Activated CD8-positive, alpha-beta T cell treated with anti-CD3 and anti-CD28 coated beads for 36 hours (primary cell): Measurements from ENCODE around the gene GSE1. TPM values are rescaled to one million over a fixed set of nuclear protein-coding genes. Genes with fewer than 3 reads are reported as not detected.

Experiments
- ATAC-seq: fragments of 200-7000 bp; cut with Tn5 transposase; one replicate; pipeline ENCODE4 v1.10.0; 2021; ENCODE audit warnings: mild to moderate bottlenecking, moderate library complexity
- CTCF ChIA-PET: fragments of 350-600 bp; sonication (Branson Sonifier 250); formaldehyde crosslinking; loops from one replicate; lab custom pipeline; 2021; ENCODE audit warnings: antibody characterized with exemption; lab: Charles Lee
- POLR2A ChIA-PET: fragments of 350-600 bp; sonication (Branson Sonifier 250); formaldehyde crosslinking; loops from one replicate; lab custom pipeline; 2021; ENCODE audit warnings: antibody characterized with exemption; lab: Charles Lee
- DNase-seq: peaks from one replicate; pipeline ENCODE4 v3.0.0-alpha.2; 2020
- H3K27ac Mint-ChIP-seq: one replicate; pipeline ENCODE4 v1.8.0; 2021; ENCODE audit warnings: mild to moderate bottlenecking, mixed read lengths
- H3K27me3 Mint-ChIP-seq: one replicate; pipeline ENCODE4 v1.8.0; 2021; ENCODE audit warnings: mixed read lengths
- H3K36me3 Mint-ChIP-seq: one replicate; pipeline ENCODE4 v1.8.0; 2021; ENCODE audit warnings: low read depth, mixed read lengths
- H3K4me1 Mint-ChIP-seq: one replicate; pipeline ENCODE4 v1.8.0; 2021; ENCODE audit warnings: low read depth, mixed read lengths
- H3K4me3 Mint-ChIP-seq: one replicate; pipeline ENCODE4 v1.8.0; 2021; ENCODE audit warnings: mild to moderate bottlenecking, moderate library complexity, mixed read lengths
- H3K9me3 Mint-ChIP-seq: one replicate; pipeline ENCODE4 v1.8.0; 2021; ENCODE audit warnings: mixed read lengths
- CTCF ChIP-seq: fragments of 200-600 bp; IDR thresholded peaks from one replicate; pipeline ENCODE4 v1.8.0; 2022; ENCODE audit warnings: antibody characterized with exemption, mild to moderate bottlenecking
- intact Hi-C: fragments of 100-400 bp; cut with micrococcal nuclease; formaldehyde crosslinking; loops from one replicate; pipeline ENCODE4 v1.10.0; 2022
- total RNA-seq, 2 experiments: library from RNA; stranded (reverse); gene quantifications; one replicate each; pipeline ENCODE4 v1.2.3, GENCODE V29; 2021

The GSE1 gene
- total RNA-seq, 2 experiments from 2014 or later, result 33.6 to 34.5 TPM

DNA sequence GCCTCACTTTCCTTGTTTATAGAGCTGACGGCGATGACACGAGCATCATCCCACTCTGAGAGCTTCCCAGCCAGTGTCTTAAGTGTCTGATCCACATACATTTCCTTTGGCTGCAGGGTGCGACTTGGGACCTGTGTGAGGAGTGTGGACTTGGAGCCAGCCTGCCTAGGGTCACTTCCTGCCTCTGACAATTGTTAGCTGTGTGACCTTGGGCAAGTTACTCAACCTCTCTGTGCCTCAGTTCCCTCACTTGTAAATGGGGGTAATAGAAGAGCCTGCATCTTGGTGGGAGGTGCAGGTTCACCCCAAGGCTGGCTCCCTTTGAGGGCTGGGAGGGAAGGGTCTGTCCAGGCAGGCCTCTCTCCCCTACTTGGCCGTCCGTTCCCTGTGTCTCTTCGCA is 27.4 kb upstream of the GSE1 start:
- ChIA-PET POLR2A (no interaction called here), CTCF (no interaction called here)
- intact Hi-C loops, result no loop called here
- no peak overlapping the region for H3K27ac Mint-ChIP-seq
- H3K4me1 Mint-ChIP-seq, result peaks cover 28% of the 10 kb centered on the region
- H3K27me3 Mint-ChIP-seq, result no peaks in the 10 kb centered on the region
- H3K9me3 Mint-ChIP-seq, result no peaks in the 10 kb centered on the region
- H3K4me3 Mint-ChIP-seq, result no peak overlapping the region
- DNase-seq (no peak), ATAC-seq (no peak)
- no peak for TF ChIP-seq CTCF
- no peaks in the 10 kb centered on the region for H3K36me3 Mint-ChIP-seq

GRCh38 chr16:85586380-85587104 is 26.6 kb upstream of the GSE1 start:
- Mint-ChIP-seq H3K4me3 (no peak overlapping the region), H3K27ac (no peak overlapping the region), H3K36me3 (no peaks in the 10 kb centered on the region), H3K27me3 (no peaks in the 10 kb centered on the region), H3K4me1 (peaks cover 29% of the 10 kb centered on the region), H3K9me3 (no peaks in the 10 kb centered on the region)
- no peak for TF ChIP-seq CTCF
- ATAC-seq (no peak), DNase-seq (no peak)
- POLR2A ChIA-PET, result no interaction called here
- CTCF ChIA-PET, result no interaction called here
- intact Hi-C loops, result no loop called here

DNA sequence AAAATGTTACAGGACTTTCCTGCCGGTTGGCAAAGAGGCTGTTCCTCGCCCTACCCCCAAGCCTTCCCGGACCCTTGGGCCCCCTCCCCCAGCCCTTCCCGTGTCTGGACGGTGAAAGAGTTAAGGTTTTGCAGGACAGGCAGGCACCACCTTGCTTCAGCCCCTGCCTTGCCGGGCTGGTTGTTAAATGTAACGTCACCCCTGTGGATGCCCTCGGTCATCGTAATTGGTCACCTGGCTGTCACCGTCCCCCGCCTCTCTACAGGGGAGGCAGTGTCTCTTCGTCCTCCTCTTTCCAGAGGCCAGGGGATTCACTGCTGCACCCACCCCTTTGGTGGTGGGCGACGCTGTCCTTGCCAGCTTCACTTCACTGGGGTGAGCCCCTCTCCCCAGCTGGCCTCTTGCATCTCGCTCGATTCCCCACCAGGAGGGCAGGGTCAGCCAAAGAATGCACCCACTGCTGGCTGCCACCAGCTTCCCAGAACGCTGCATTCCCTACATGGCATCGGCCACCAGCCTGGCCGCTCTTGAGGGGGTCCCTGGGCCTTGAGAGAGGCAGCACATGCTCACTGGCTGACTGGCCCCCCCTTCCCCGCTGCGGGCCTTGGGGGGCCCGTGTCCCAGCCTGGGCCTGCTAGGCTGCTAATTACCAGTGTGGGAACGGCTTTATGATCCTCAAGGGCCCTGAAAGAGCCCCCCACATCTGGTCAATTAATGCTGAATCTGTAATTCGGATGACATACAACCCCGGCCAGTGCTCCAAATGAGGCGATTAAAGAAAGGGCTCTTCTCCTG is 25.2 kb upstream of the GSE1 start:
- no peak for ATAC-seq
- peaks cover 28% of the 10 kb centered on the region for H3K4me1 Mint-ChIP-seq

GRCh38 chr16:85588562-85589503 is 24.3 kb upstream of the GSE1 start:
- no peak overlapping the region for H3K27ac Mint-ChIP-seq
- no peak overlapping the region for H3K4me3 Mint-ChIP-seq
- H3K36me3 Mint-ChIP-seq, result no peaks in the 10 kb centered on the region
- peaks cover 24% of the 10 kb centered on the region for H3K4me1 Mint-ChIP-seq
- DNase-seq, result no peak
- CTCF ChIA-PET, result no interaction called here
- TF ChIP-seq CTCF, result no peak
- no peaks in the 10 kb centered on the region for H3K9me3 Mint-ChIP-seq
- no peaks in the 10 kb centered on the region for H3K27me3 Mint-ChIP-seq
- intact Hi-C loops, result no loop called here
- ATAC-seq, result no peak
- POLR2A ChIA-PET, result interaction anchor here (0.6 kb wide), 1 partner anchor 14 kb away, joined by 3 read pairs; no protein-coding TSS in a partner anchor

More for the DNA sequence above, 25.2 kb upstream of the GSE1 start:
- Mint-ChIP-seq H3K36me3 (no peaks in the 10 kb centered on the region), H3K27me3 (no peaks in the 10 kb centered on the region), H3K27ac (no peak overlapping the region), H3K4me3 (no peak overlapping the region), H3K9me3 (no peaks in the 10 kb centered on the region)
- no peak for TF ChIP-seq CTCF
- POLR2A ChIA-PET, result no interaction called here
- intact Hi-C loops, result no loop called here
- CTCF ChIA-PET, result no interaction called here
- DNase-seq, result no peak
